Neuronal stem cell (in vitro differentiated cells): ENCODE measurements around the gene AOPEP.

Experiments used
- DNase-seq: peaks from one replicate; pipeline ENCODE4 v3.0.0-alpha.2; 2013; ENCODE audit warnings: low spot score
- H2AFZ ChIP-seq: one replicate; pipeline ENCODE4 v1.6.1; 2013; ENCODE audit warnings: mild to moderate bottlenecking, low read length, inconsistent platforms
- H2AK5ac ChIP-seq: 2 replicates; pipeline ENCODE4 v1.6.1; 2013; ENCODE audit warnings: low read depth, mild to moderate bottlenecking, inconsistent platforms, low read length, moderate library complexity, mixed read lengths
- H2BK120ac ChIP-seq: 2 replicates; pipeline ENCODE4 v1.6.1; 2013; ENCODE audit warnings: low read depth, mild to moderate bottlenecking, inconsistent platforms, low read length, moderate library complexity, mixed read lengths
- H2BK12ac ChIP-seq: one replicate; pipeline ENCODE4 v1.6.1; 2013; ENCODE audit warnings: low read length, inconsistent platforms
- H2BK15ac ChIP-seq: 2 replicates; pipeline ENCODE4 v1.6.1; 2013; ENCODE audit warnings: mild to moderate bottlenecking, low read length, inconsistent platforms, mixed read lengths
- H2BK5ac ChIP-seq: one replicate; pipeline ENCODE4 v1.6.1; 2013; ENCODE audit warnings: inconsistent platforms, mild to moderate bottlenecking, low read length, moderate library complexity
- H3K14ac ChIP-seq: one replicate; pipeline ENCODE4 v1.6.1; 2013; ENCODE audit warnings: low read length, inconsistent platforms
- H3K18ac ChIP-seq: 2 replicates; pipeline ENCODE4 v1.6.1; 2013; ENCODE audit warnings: low read length, inconsistent platforms
- H3K23ac ChIP-seq: 2 replicates; pipeline ENCODE4 v1.6.1; 2013; ENCODE audit warnings: low read depth, mild to moderate bottlenecking, mixed read lengths, low read length, inconsistent platforms; ENCODE audit not compliant: poor library complexity
- H3K27ac ChIP-seq: replicated peaks from 3 replicates; pipeline ENCODE4 v1.5.1; 2013; ENCODE audit warnings: low read length, inconsistent platforms
- H3K27me3 ChIP-seq, 3 experiments: 2 replicates each; pipeline ENCODE4 v1.6.1; 2013; ENCODE audit warnings: low read length in 3 of 3, mild to moderate bottlenecking in 2 of 3, inconsistent platforms in 1 of 3, low read depth in 1 of 3, mixed read lengths in 1 of 3, moderate library complexity in 1 of 3; ENCODE audit not compliant: control insufficient read depth in 3 of 3, insufficient read depth in 3 of 3
- H3K36me3 ChIP-seq, 2 donors: replicated peaks in 1 of 2; 2 replicates each; pipeline ENCODE4 v1.6.1; 2013; ENCODE audit warnings: low read length in 2 of 2; ENCODE audit not compliant: control insufficient read depth in 2 of 2, insufficient read depth in 2 of 2
- H3K4ac ChIP-seq: 2 replicates; pipeline ENCODE4 v1.6.1; 2013; ENCODE audit warnings: inconsistent platforms, mild to moderate bottlenecking, low read length, moderate library complexity
- H3K4me1 ChIP-seq, 2 donors: 1 replicate in 1 of 2; 2 replicates in 1 of 2; pipeline ENCODE4 v1.6.1; 2013; ENCODE audit warnings: low read length in 2 of 2, low read depth in 1 of 2; ENCODE audit not compliant: control insufficient read depth in 2 of 2, insufficient read depth in 1 of 2
- H3K4me2 ChIP-seq: one replicate; pipeline ENCODE4 v1.6.1; 2013; ENCODE audit warnings: mild to moderate bottlenecking, low read length, inconsistent platforms; ENCODE audit not compliant: insufficient read depth, poor library complexity, severe bottlenecking
- H3K4me3 ChIP-seq, 2 donors: 2 replicates each; pipeline ENCODE4 v1.5.1; 2013; ENCODE audit warnings: low read length in 2 of 2, mild to moderate bottlenecking in 2 of 2, inconsistent platforms in 1 of 2, moderate library complexity in 1 of 2
- H3K79me1 ChIP-seq: one replicate; pipeline ENCODE4 v1.6.1; 2013; ENCODE audit warnings: low read depth, mild to moderate bottlenecking, inconsistent platforms, low read length, moderate library complexity
- H3K9ac ChIP-seq: one replicate; pipeline ENCODE4 v1.6.1; 2013; ENCODE audit warnings: mild to moderate bottlenecking, low read depth, low read length, inconsistent platforms; ENCODE audit not compliant: poor library complexity
- H3K9me3 ChIP-seq, 2 donors: replicated peaks in 1 of 2; 2 replicates each; pipeline versions ENCODE3 to v1.6.1; 2013; ENCODE audit warnings: low read length in 2 of 2, mild to moderate bottlenecking in 2 of 2, inconsistent platforms in 1 of 2, low read depth in 1 of 2, mixed read lengths in 1 of 2, moderate library complexity in 1 of 2; ENCODE audit not compliant: control insufficient read depth in 2 of 2, insufficient read depth in 1 of 2
- H4K8ac ChIP-seq: one replicate; pipeline ENCODE4 v1.6.1; 2013; ENCODE audit warnings: low read depth, mild to moderate bottlenecking, inconsistent platforms, low read length, moderate library complexity
- H4K91ac ChIP-seq: one replicate; pipeline ENCODE4 v1.6.1; 2013; ENCODE audit warnings: low read length, low read depth, mild to moderate bottlenecking, inconsistent platforms; ENCODE audit not compliant: poor library complexity
- WGBS, 2 donors: extraction: QIAGEN DNeasy Blood & Tissue Kit; methylation state at CpG; one replicate each; pipeline ENCODE4 v1.1.7; 2013; ENCODE audit warnings: missing lambda C conversion rate in 2 of 2, mixed read lengths in 1 of 2; ENCODE audit not compliant: insufficient read length in 2 of 2, insufficient replicate concordance in 1 of 2; ENCODE audit errors: extremely low coverage in 2 of 2; 5-methylcytosine and 5-hydroxymethylcytosine counted together

The AOPEP gene

DNA sequence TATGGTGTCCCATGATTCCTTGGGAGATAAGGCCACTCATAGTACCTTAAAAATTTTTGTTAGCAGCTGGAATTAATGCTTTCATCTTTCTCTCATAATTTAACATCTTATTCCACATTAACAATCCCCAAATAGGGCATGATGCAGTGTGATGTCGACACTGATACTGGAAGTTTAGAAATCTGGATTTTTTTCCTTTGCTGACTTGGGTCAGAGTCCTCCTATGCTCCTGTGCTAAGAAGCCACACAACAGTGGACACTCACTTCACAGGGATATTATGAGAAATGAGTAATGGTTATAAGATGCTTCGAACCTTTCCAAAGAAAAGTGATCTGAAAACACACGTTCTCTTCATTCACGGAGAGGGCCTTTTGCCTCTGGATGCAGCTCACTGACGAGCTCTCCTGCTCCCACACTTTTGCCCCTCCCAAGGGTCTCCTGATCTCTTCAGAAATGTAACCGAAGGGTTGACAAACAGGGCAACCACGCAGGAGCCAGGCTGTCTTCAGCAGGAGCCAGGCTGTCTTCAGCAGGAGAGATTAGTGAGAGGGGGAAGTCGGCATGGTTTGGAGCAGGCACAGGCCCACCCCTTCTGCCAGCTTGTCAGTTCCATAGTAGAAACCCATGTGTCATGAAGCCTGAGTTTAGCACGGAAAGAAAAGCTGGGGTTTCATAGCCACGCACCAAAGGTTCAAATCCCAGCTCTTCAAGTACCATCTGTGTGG lies 247.8 kb downstream of the AOPEP start:
- Histone ChIP-seq H3K23ac (no peak overlapping the region), H3K79me1 (no peaks in the 10 kb centered on the region), H3K27ac (no peak overlapping the region), H2AK5ac (no peak overlapping the region), H3K18ac (no peak overlapping the region), H4K8ac (no peak overlapping the region), H3K9ac (no peak overlapping the region), H3K4me3 (no peak overlapping the region), H2BK120ac (no peak overlapping the region), H2BK15ac (no peak overlapping the region), H3K9me3 (no peaks in the 10 kb centered on the region), H2AFZ (no peak overlapping the region), H3K4me2 (no peak overlapping the region), H3K4me1 (peaks cover 3 to 19% of the 10 kb centered on the region in 2 donors), H4K91ac (no peak overlapping the region), H3K4ac (no peak overlapping the region), H3K14ac (no peak overlapping the region), H3K27me3 (no peaks in the 10 kb centered on the region), H2BK5ac (no peak overlapping the region), H2BK12ac (no peak overlapping the region), H3K36me3 (no peaks in the 10 kb centered on the region)
- WGBS, 2 donors: no CpG with 5 or more reads among the region's 10 CpGs
- no peak for DNase-seq

DNA sequence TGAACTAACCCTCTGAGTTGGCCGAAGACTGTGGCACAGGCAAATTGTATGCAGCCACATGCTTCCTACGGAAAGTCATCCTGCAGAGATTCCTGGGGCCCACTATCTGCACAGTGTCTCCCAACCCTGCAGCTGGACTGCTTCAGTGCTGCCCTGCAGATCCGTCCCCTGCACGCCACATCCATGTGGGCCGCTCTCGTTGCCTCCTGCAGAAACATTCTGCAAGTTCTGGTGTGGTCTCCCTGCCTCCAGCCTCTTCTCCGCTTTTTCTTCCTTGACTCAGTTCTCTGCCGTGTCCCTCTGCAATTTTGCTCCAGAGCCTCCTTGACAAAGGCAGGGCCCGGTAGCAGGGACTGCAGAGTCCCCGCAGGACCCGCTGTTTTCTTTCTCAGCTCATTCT lies 249.0 kb downstream of the AOPEP start:
- peak overlapping the region; percentile 68 for H3K9ac ChIP-seq
- H3K4ac ChIP-seq: no peak overlapping the region
- WGBS, 2 donors: no CpG with 5 or more reads among the region's 11 CpGs
- no peak overlapping the region for H3K27ac ChIP-seq
- H2BK15ac ChIP-seq: no peak overlapping the region
- H3K18ac ChIP-seq: peak overlapping the region; percentile 49
- H3K36me3 ChIP-seq: no peaks in the 10 kb centered on the region
- no peak overlapping the region for H3K4me3 ChIP-seq
- H3K27me3 ChIP-seq: no peaks in the 10 kb centered on the region
- no peak for DNase-seq
- H4K91ac ChIP-seq: no peak overlapping the region
- H2AFZ ChIP-seq: no peak overlapping the region
- H3K4me1 ChIP-seq: peaks cover 3 to 21% of the 10 kb centered on the region in 2 donors
- no peak overlapping the region for H3K4me2 ChIP-seq
- no peaks in the 10 kb centered on the region for H3K9me3 ChIP-seq
- peak overlapping the region; percentile 58 for H2BK5ac ChIP-seq
- H4K8ac ChIP-seq: no peak overlapping the region
- no peak overlapping the region for H2BK12ac ChIP-seq
- H3K23ac ChIP-seq: no peak overlapping the region
- no peak overlapping the region for H2AK5ac ChIP-seq
- no peak overlapping the region for H2BK120ac ChIP-seq
- H3K79me1 ChIP-seq: no peaks in the 10 kb centered on the region
- no peak overlapping the region for H3K14ac ChIP-seq

DNA sequence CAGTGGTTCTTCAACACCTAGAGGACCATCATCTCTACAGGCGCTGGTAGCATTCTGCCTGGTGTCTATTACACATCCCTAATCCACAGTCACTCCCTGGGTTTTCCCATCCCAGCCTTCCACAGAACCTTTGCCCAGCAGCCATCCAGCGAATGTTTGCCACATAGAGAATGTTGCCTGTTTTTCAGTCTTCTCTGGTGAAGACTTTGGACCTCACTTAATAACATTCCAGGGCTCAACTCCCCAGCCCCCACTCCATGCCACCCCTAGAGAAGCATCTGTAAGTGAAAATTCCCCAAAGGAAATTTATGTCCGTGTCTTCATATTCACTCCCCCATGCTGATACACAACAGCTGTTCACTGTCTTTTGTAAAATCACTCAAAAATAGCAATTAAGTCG lies 249.6 kb downstream of the AOPEP start:
- no peaks in the 10 kb centered on the region for H3K79me1 ChIP-seq
- H3K18ac ChIP-seq: no peak overlapping the region
- H3K23ac ChIP-seq: no peak overlapping the region
- no peak overlapping the region for H4K8ac ChIP-seq
- WGBS, 2 donors: no CpG with 5 or more reads among the region's 4 CpGs
- H2AFZ ChIP-seq: no peak overlapping the region
- no peak overlapping the region for H3K14ac ChIP-seq
- H2BK5ac ChIP-seq: no peak overlapping the region
- no peak for DNase-seq
- H3K27me3 ChIP-seq: no peaks in the 10 kb centered on the region
- no peak overlapping the region for H3K4me3 ChIP-seq
- H3K4ac ChIP-seq: no peak overlapping the region
- H2BK15ac ChIP-seq: no peak overlapping the region
- H3K36me3 ChIP-seq: no peaks in the 10 kb centered on the region
- H3K27ac ChIP-seq: no peak overlapping the region
- no peak overlapping the region for H3K4me2 ChIP-seq
- no peak overlapping the region for H3K9ac ChIP-seq
- H3K9me3 ChIP-seq: no peaks in the 10 kb centered on the region
- H4K91ac ChIP-seq: no peak overlapping the region
- H2AK5ac ChIP-seq: no peak overlapping the region
- H2BK12ac ChIP-seq: no peak overlapping the region
- no peak overlapping the region for H2BK120ac ChIP-seq
- H3K4me1 ChIP-seq: peaks cover 9 to 25% of the 10 kb centered on the region in 2 donors

DNA sequence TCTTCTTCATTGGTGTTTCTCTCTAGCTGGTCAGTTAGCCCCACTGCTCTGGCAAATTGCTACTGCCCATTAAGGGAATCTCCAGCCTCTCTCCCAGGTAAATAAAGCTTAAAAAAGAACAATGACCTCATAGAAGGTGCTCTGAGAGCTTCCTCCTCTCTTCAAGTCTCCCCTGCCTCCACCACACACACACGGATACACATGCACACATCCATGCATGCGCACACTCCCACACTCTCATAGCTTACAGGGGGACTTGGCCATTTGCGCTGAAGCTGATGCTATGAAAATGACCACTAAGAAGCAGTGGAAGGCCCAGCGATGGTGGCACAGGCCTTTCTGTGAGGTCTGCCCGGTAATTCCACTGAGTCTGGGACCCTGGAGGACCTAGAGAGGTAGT lies 250.9 kb downstream of the AOPEP start:
- H3K27me3 ChIP-seq: no peaks in the 10 kb centered on the region
- H3K4me2 ChIP-seq: no peak overlapping the region
- no peaks in the 10 kb centered on the region for H3K36me3 ChIP-seq
- no peak overlapping the region for H3K23ac ChIP-seq
- no peak overlapping the region for H4K8ac ChIP-seq
- H2AFZ ChIP-seq: no peak overlapping the region
- H2BK12ac ChIP-seq: no peak overlapping the region
- H3K4me3 ChIP-seq: no peak overlapping the region
- WGBS, 2 donors: no CpG with 5 or more reads among the region's 5 CpGs
- H2BK120ac ChIP-seq: no peak overlapping the region
- no peaks in the 10 kb centered on the region for H3K9me3 ChIP-seq
- no peaks in the 10 kb centered on the region for H3K79me1 ChIP-seq
- no peak overlapping the region for H3K27ac ChIP-seq
- peaks cover 18 to 20% of the 10 kb centered on the region in 2 donors for H3K4me1 ChIP-seq
- no peak overlapping the region for H2BK5ac ChIP-seq
- no peak overlapping the region for H3K4ac ChIP-seq
- no peak overlapping the region for H3K14ac ChIP-seq
- H3K18ac ChIP-seq: no peak overlapping the region
- no peak overlapping the region for H4K91ac ChIP-seq
- no peak overlapping the region for H3K9ac ChIP-seq
- H2BK15ac ChIP-seq: no peak overlapping the region
- DNase-seq: no peak
- H2AK5ac ChIP-seq: no peak overlapping the region
